Jurkat, Clone E6-1 (cell line): Measurements from ENCODE around the gene YAP1.

Source experiments
- DNase-seq: peaks from one replicate; pipeline ENCODE4 v3.0.0-alpha.2; 2011; ENCODE audit warnings: low read depth, low spot score
- H3K4me3 ChIP-seq: 2 replicates; pipeline ENCODE4 v1.5.1; 2011; ENCODE audit warnings: mild to moderate bottlenecking, low read length, control low read depth, moderate library complexity

YAP1 gene

GRCh38 chr11:102229510-102230123 is 119.4 kb downstream of the YAP1 start:
- DNase-seq: no peak
- no peak overlapping the region for H3K4me3 ChIP-seq

DNA sequence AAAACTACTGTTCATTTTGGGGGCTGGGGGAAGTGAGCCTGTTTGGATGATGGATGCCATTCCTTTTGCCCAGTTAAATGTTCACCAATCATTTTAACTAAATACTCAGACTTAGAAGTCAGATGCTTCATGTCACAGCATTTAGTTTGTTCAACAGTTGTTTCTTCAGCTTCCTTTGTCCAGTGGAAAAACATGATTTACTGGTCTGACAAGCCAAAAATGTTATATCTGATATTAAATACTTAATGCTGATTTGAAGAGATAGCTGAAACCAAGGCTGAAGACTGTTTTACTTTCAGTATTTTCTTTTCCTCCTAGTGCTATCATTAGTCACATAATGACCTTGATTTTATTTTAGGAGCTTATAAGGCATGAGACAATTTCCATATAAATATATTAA is 119.9 kb downstream of the YAP1 start:
- no peak for DNase-seq
- H3K4me3 ChIP-seq: no peak overlapping the region

GRCh38 chr11:102230911-102231310 is 120.7 kb downstream of the YAP1 start:
- no peak for DNase-seq

GRCh38 chr11:102234779-102235439 is 124.7 kb downstream of the YAP1 start:
- no peak overlapping the region for H3K4me3 ChIP-seq
- DNase-seq: no peak

More at GRCh38 chr11:102230911-102231310, 120.7 kb downstream of the YAP1 start:
- no peak overlapping the region for H3K4me3 ChIP-seq

DNA sequence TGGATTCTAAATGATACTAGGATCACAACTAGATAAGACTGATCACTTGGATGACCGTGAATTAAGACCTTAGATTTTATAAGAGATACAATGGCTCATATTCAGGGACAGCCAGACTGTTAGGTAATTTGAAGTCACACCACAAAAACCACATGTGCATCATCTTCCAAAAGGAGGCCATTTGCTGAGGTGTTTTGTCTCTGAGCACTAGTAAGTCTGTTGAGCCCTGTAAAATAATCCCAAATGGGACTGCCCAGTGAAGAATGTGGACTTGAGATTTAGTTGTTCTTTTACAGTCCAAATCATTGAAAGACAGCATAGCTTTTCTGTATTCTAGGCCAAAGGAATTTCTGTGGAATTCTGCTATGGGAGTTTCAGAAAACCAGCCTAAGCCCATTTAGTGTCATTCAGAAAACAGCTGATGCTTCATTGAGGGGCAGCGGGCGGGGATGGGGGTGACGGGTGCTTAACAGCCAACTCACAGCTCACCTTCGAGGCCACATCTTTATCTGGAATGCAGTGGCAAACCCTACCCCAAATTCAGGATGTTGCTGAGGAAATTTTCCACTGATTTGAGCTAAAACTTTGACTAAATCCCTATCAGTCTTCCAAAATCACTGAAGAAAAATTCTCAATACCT is 127.0 kb downstream of the YAP1 start:
- no peak overlapping the region for H3K4me3 ChIP-seq
- no peak for DNase-seq

DNA sequence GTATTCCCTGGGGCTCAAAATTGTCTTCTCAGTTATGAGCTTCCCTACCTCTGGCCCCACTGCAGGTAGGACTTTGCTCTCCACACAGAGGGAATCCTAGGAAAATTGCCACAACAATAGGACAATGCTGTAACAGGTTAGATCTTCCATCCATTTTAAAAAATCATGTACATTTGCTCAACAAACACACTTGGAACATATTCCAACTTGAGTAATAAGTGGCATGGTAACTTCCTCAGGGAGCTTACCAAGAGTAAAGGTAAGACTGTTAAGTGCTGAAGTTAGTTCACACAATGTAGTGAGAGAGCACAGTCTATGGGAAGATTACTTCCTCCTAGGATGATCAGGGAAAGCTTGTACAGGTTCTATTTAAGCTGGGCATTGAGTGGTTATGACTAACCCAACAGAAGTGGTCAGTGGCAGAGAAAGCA is 128.2 kb downstream of the YAP1 start:
- no peak for DNase-seq
- H3K4me3 ChIP-seq: no peak overlapping the region

GRCh38 chr11:102239448-102239847 is 129.2 kb downstream of the YAP1 start:
- H3K4me3 ChIP-seq: no peak overlapping the region
- DNase-seq: no peak

DNA sequence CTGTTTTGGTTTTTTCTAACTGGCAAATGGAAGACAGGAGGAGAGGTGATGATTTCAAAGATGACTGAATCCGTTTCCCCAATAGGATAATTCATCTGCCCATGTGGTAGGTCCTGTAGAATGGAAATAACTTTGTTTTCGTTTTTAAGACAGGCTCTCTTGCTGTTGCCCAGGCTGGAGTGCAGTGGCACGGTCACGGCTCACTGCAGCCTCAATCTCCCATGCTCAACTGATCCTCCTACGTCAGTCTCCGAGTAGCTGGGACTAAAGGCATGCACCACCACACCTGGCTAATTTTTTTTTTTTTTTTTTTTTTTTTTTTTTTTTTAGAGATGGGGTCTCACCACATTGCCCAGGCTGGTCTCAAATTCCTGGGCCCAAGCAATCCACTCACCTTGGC is 129.7 kb downstream of the YAP1 start:
- no peak for DNase-seq
- no peak overlapping the region for H3K4me3 ChIP-seq

DNA sequence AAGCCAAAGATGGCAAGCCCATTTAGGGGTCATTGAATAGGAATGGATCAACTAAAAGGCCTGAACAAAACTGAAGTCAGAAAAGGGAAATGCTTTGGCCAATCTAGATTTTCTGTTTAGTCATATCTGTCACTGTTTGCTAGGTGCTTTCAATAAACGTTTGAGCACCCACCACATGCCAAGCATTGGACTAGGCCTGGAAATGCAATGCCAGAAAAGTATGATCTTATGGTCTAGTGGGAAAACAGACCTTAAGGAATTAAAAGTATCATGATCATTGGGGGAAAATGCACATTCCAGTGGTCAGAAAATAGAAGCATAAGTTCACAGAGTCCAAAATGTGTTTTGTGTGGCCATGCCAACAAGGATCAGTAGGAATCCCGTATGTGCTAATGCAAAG is 130.3 kb downstream of the YAP1 start:
- H3K4me3 ChIP-seq: no peak overlapping the region
- DNase-seq: no peak

GRCh38 chr11:102241026-102241425 is 130.8 kb downstream of the YAP1 start:
- DNase-seq: peak; percentile 25
- no peak overlapping the region for H3K4me3 ChIP-seq

DNA sequence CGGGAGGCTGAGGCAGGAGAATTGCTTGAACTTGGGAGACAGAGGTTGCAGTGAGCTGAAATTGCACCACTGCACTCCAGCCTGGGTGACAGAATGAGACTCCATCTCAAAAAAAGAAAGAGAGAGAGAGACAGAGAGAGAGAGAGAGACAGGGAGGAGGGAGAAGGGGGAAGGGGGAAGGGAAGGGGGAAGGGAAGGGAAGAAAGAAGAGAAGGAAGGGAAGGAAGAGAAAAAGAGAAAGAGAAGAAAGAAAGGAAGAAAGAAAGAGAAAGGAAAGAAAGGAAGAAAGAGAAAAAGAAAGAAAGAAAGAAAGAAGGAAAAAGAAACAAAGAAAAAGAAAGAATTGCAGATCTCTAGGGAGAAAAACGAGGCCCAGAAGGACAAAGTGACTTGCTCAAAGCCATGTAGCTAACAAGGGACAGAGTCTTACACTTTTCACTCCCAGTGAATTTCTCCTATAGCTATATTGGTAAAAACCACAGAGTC is 133.2 kb downstream of the YAP1 start:
- no peak overlapping the region for H3K4me3 ChIP-seq
- no peak for DNase-seq

DNA sequence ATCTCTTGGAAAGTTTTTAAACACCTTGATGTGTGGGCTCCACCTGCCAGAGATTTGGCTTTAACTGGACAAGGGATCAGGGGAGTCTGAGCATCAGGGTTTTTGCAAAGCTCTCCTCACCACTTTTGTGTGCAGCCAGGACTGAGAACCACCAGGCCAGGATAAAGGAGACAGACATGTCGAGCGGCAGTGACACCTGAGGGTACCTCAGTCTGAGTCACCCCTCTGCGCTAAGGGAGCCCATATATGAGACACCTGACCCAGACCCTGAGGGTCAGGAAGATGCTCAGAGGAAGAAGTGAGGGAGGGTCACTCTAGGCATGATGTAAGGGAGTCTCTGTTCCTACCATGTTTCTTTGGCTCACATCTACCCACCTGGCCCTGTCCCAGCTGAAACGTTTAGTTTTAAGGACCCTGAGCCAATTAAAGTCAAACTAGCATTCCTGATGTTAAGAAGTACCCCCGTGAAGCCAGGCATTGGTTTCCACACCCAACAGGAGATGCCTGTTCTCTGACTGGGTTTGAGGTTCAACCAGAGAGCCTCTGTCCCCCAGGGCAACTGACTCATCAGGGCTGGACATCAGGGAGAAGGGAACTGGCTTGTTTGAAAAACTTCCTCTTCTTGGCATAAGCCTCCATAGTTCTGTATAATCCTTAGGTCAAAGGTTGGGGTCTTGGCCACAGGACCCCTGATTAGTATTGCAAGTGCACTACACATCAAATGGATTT is 134.6 kb downstream of the YAP1 start:
- DNase-seq: no peak
- no peak overlapping the region for H3K4me3 ChIP-seq

- H3K4me3 ChIP-seq: no peak overlapping the region
Measured at GRCh38 chr11:102251423-102251822, 141.2 kb downstream of the YAP1 start.

GRCh38 chr11:102252339-102252891 is 142.2 kb downstream of the YAP1 start:
- no peak for DNase-seq
- H3K4me3 ChIP-seq: no peak overlapping the region

More at GRCh38 chr11:102251423-102251822, 141.2 kb downstream of the YAP1 start:
- DNase-seq: no peak

DNA sequence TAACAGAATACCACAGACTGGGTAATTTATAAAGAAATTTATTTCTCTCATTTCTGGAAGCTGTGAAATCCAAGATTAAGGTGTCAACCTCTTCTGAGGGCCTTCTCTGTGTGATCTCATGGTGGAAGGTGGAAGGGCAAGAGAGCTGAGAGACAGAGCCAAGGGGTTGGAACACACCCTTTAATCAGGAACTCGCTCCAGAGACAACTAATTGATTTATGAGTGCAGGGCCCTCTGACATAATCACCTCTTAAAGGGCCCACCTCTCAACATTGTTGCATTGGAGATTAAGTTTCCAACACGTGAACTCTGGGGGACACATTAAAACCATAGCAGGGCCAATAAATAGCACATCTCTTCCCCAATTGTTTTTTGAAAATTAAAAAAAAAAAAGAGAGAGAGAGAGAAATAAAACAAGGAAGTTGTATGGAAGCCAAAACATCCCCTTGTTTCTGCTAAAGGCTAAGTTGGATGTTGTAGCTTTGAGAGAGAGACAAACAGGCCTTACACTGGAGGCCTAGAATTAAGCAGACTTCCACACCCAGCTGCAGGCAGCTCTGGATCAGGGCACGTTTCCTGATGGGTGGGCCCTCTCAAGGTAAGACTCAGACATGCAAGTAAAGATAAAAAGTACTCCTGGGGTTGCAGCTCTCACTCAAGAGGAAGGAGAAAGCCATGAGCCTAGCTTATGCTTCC is 142.9 kb downstream of the YAP1 start:
- no peak overlapping the region for H3K4me3 ChIP-seq
- DNase-seq: no peak

DNA sequence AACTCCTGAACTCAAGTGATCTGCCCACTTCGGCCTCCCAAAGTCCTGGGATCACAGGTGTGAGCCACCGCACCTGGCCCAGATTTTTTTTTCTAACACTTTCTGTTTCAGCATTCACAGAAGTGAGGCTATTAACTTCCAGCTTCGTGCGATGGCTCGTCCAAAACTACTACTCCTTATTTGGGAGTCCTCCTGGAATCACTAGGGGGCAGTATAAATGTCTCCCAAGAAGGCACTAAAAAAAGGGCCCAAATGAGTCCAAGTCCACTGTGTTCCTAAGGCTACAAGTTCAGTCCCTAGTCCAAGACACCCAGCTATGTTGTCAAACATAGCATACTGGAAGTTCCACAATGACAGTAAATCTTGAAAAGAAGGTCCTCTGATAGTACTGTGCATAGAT is 143.8 kb downstream of the YAP1 start:
- H3K4me3 ChIP-seq: no peak overlapping the region
- no peak for DNase-seq

GRCh38 chr11:102256251-102256650 is 146.0 kb downstream of the YAP1 start:
- no peak overlapping the region for H3K4me3 ChIP-seq
- DNase-seq: no peak

DNA sequence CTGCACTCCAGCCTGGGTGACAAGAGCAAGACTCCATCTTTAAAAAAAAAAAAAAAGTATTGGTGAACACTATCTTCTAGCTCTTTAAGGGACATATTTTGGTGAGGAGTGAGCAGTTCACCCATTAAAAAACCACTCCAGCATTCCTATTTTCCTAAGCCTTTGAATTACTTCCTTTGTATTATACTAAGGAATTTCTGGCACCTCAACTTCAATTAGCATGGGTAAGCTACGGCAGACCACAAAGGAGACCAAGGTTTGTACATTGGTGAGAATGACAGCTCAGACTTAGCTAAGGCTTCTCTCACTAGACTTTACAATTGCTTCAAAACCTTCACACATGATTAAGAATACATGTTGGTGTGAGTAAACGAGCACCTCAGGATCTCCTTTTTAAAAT is 150.0 kb downstream of the YAP1 start:
- DNase-seq: no peak
- H3K4me3 ChIP-seq: no peak overlapping the region
